GF-D8 (cell line): ENCODE results near the gene PTPRF.

Experiments used
- DNase-seq: peaks from one replicate; lab custom pipeline; 2025; lab: John Stamatoyannopoulos, UW

Gene PTPRF

GRCh38 chr1:43582162-43582566 is 51.5 kb downstream of the PTPRF start:
- DNase-seq = no peak

GRCh38 chr1:43583058-43583457 is 52.4 kb downstream of the PTPRF start:
- no peak for DNase-seq

DNA sequence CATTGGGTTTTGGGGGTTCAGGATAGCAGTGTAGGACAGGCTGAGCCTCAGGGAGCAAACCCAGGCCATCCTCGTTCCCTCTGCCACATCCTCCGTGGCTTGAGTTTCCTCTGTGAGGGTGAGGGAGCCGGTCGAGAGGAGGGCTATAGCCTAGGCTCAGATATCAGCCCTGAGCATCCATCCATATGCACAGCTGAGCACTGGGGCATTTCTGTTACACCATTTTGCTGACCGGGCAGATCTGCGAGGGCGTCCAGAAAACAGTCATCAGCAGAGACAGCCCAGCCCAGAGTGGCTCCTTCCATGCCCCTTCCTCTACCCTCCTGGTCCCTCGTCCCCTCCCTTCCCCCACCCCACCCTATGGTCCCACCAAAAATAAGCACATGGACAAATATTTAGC is 53.5 kb downstream of the PTPRF start:
- no peak for DNase-seq

GRCh38 chr1:43585557-43585956 is 54.9 kb downstream of the PTPRF start:
- no peak for DNase-seq

DNA sequence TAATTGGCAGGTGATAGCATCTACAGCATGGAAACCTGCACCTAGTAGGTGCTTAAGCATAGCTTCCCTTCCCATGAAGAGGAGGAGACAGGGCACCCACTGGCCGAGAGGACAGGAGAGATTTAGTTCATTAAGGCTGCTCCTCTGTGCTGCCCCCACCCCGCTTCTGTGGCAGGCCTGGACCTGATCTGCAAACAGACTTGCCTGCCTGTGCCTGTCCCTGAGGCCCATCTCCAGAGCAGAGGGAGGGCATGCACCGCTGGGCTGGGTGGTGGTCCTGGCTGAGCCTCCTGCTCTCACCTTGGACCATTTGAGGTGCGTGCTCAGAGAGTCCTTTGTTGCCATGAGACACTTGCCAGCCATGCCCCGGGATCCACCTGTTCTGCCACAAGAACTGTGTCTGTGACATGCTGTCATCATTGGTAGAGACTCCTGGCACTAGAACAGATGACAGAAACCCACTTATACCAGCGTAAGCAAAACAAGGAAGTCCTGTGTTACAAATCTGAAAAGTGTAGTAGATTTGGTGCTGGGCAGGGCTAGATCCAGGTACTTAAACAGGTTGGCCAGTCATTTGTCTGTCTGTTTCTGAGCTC is 55.6 kb downstream of the PTPRF start:
- DNase-seq = no peak

GRCh38 chr1:43587001-43587400 is 56.3 kb downstream of the PTPRF start:
- no peak for DNase-seq

DNA sequence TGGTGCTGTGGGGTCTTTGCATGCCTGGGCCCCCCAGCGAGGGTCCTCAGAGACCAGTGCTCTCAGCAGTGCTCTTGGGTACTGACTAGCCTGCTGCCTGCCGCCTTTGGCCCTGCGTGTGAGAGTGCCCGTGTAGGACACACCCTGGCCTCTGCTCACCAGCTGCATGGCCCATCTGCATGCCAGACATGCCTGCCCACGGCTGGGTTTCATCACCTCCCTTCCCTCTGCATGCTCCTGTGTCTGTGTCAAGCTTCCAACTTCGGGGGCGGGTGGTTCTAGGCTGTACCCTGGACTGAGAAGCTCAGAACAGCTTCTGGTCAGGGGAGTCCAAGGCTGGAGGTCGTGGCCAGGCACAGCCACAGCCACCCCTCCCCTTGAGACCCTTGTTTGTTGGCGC is 56.9 kb downstream of the PTPRF start:
- DNase-seq = no peak

DNA sequence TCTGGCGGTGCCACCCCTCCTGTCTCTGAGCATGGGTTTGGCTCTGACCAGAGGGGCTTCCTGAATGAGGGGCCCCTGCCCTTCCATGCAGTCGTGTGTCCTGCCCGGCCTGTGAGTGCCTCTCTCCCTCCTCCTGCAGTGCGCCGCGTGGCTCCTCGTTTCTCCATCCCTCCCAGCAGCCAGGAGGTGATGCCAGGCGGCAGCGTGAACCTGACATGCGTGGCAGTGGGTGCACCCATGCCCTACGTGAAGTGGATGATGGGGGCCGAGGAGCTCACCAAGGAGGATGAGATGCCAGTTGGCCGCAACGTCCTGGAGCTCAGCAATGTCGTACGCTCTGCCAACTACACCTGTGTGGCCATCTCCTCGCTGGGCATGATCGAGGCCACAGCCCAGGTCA is 57.9 kb downstream of the PTPRF start:
- no peak for DNase-seq

DNA sequence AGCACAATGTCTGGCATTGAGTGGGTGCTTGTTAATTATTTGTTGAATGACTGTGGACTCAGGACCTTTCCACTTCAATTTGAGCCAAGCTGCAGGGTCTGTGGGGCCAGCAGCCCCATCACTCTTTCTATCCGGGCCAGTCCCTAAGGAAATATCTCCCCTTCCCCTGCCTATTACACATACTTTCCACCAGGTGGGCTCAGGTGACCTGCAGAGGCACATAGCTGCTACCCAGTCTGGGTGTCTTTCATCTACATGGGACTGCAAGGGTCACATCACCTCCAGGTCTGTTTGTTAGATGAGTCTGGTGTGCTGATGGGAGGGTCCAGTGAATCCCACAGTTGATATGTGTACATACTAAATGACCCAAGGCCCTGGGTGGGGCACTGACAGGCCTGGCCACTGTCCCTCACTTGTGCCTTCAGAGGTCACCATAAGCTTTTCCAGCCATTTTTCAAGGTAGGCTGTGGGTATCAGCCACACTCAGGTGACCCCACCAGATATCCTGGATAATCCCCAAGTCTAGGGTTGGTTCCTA is 59.8 kb downstream of the PTPRF start:
- DNase-seq = no peak

- no peak for DNase-seq
Measured at GRCh38 chr1:43591181-43591580, 60.5 kb downstream of the PTPRF start.

- DNase-seq = no peak
Measured at GRCh38 chr1:43592051-43592665, 61.5 kb downstream of the PTPRF start.

GRCh38 chr1:43592974-43593683 is 62.4 kb downstream of the PTPRF start:
- DNase-seq = no peak

DNA sequence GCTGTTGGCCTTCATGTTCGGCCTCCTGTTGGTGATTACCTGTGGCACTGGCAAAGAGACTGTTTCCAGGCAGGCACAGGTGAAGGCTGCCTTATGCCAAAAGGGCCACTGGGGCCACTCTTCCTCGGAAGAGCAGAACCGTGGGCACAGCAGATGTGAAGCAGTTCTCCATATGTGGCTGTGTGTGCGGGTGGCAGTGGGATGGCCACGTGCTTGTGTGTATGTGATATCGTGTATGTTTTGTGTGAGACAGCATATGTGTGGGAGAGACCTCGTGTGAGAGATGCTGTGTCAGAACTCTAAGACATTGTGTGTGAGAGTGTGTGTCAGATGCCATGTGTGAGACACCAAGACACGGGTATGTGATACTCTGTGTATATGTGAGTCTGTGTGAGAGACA is 65.9 kb downstream of the PTPRF start:
- DNase-seq = no peak

GRCh38 chr1:43597028-43597427 is 66.3 kb downstream of the PTPRF start:
- no peak for DNase-seq

- no peak for DNase-seq
Measured at GRCh38 chr1:43597721-43598120, 67.0 kb downstream of the PTPRF start.

GRCh38 chr1:43598622-43599021 is 67.9 kb downstream of the PTPRF start:
- DNase-seq = no peak

GRCh38 chr1:43600033-43601020 is 69.6 kb downstream of the PTPRF start:
- DNase-seq = no peak

DNA sequence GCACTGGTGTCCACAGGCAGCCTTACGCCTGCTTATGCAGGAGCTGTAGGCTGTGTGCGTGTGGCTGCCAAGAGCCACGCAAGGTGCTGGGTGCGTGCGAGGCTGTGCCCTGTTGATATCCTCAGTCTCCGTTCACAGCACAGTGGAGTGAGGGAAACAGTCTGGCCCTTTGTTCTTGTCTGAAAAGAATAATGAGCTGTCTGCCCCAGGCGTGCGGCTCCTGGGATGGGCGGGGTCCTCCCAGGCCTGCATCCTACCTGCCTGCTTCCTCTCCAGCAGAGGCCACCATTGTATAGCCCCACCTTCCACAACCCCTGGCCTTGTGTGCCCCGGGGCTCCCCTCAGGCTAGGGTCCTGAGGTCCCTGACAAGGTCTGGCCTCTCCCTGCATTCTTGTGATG is 72.3 kb downstream of the PTPRF start:
- no peak for DNase-seq

DNA sequence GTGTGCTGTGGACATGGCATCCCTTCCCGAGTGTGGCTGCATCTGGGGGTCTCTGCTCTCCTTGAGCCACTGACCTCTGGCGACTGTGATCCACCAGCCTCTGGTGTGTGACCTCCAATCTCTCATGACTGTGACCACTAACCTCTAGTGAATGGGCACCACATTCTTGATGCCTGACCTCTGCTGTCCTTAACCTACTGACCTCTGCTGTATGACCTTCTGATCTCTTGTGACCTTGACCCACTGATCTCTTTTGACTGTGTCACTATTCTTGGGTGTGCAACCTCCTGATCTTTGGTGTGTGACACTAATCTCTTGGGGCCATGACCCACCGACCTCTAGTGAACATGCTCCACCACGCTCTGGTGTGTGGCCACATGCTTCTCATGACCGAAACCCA is 73.5 kb downstream of the PTPRF start:
- DNase-seq = no peak

DNA sequence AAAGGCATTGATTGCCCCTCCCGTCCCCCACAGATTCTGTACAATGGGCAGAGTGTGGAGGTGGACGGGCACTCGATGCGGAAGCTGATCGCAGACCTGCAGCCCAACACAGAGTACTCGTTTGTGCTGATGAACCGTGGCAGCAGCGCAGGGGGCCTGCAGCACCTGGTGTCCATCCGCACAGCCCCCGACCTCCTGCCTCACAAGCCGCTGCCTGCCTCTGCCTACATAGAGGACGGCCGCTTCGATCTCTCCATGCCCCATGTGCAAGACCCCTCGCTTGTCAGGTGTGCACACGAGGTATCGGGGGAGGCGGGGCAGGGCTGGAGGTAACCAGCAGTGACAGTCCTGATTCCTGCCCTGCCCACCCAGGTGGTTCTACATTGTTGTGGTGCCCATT is 74.5 kb downstream of the PTPRF start:
- no peak for DNase-seq

DNA sequence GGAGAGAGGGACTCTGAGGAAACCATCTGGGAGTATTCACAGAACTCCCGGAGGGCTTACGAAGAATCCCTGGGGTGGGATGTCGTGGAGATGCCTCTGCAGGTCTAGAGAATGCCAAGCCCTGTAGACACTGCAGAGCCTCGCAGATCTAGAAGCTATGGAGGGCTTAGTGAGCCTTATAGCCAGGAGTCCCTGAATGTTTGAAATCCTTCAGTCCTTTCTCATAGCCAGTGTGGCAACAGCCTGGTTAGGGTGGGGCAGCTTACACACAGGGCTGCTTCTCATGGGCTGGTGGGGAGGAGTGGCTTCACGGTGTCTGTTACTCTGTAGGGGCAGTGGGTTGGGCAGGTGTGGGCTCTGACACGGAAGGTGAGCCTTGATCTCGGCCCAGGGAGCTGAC is 75.1 kb downstream of the PTPRF start:
- DNase-seq = no peak

DNA sequence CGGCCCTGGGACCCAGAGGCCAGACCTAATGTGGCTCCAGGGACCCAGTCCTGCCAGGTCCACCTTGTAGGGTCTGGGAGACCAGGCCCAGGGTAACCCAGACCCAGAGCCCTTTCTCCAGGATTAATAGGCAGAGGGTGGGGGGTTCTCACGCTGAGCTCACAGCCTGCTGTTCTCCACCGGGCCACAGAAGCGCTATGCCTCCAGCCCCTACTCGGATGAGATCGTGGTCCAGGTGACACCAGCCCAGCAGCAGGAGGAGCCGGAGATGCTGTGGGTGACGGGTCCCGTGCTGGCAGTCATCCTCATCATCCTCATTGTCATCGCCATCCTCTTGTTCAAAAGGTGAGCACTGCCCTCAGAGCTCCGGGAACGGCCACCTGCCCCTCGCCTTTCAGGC is 75.9 kb downstream of the PTPRF start:
- DNase-seq = no peak
